Aorta (tissue), 5 donors: ENCODE measurements around the gene CLDN9. TPM values are rescaled to one million over a fixed set of nuclear protein-coding genes. Genes with fewer than 3 reads are reported as not detected.

Experiments
- ATAC-seq: fragments of 200-7000 bp; cut with Tn5 transposase; one replicate; pipeline ENCODE4 v1.9.1; 2022; ENCODE audit warnings: moderate library complexity; ENCODE audit not compliant: low FRiP score
- DNase-seq, 2 donors: peaks; one replicate each; pipeline ENCODE4 v3.0.0-alpha.2; 2020
- H3K27ac ChIP-seq, 2 donors: one replicate each; pipeline ENCODE4 v1.5.1; 2013; ENCODE audit warnings: low read length in 2 of 2, mild to moderate bottlenecking in 2 of 2, moderate library complexity in 2 of 2, control low read depth in 1 of 2, inconsistent platforms in 1 of 2, low read depth in 1 of 2
- H3K27me3 ChIP-seq, 2 donors: one replicate each; pipeline ENCODE4 v1.6.1; 2013; ENCODE audit warnings: control low read depth in 1 of 2, low read length in 1 of 2, mild to moderate bottlenecking in 1 of 2, moderate library complexity in 1 of 2; ENCODE audit not compliant: insufficient read depth in 2 of 2, control insufficient read depth in 1 of 2
- H3K36me3 ChIP-seq, 2 donors: one replicate each; pipeline ENCODE4 v1.6.1; 2013; ENCODE audit warnings: control low read depth in 1 of 2, low read length in 1 of 2, mild to moderate bottlenecking in 1 of 2; ENCODE audit not compliant: insufficient read depth in 2 of 2, control insufficient read depth in 1 of 2
- H3K4me1 ChIP-seq, 2 donors: one replicate each; pipeline ENCODE4 v1.6.1; 2013; ENCODE audit warnings: low read length in 2 of 2, control low read depth in 1 of 2, mild to moderate bottlenecking in 1 of 2, moderate library complexity in 1 of 2; ENCODE audit not compliant: insufficient read depth in 2 of 2, control insufficient read depth in 1 of 2
- H3K4me3 ChIP-seq, 2 donors: one replicate each; pipeline ENCODE4 v1.5.1; 2013; ENCODE audit warnings: low read length in 2 of 2, control low read depth in 1 of 2, mild to moderate bottlenecking in 1 of 2
- H3K9me3 ChIP-seq: one replicate; pipeline ENCODE4 v1.6.1; 2013; ENCODE audit warnings: mild to moderate bottlenecking, low read length; ENCODE audit not compliant: control insufficient read depth
- WGBS, 2 donors: extraction: QIAGEN DNeasy Blood & Tissue Kit; methylation state at CpG; one replicate each; pipeline ENCODE4 v1.1.7; 2013; 5-methylcytosine and 5-hydroxymethylcytosine counted together
- intact Hi-C, 2 donors: fragments of 100-400 bp; cut with DNase I; formaldehyde crosslinking; loops; one replicate each; pipeline versions ENCODE4 v1.14.2 to v1.15.0; 2022
- polyA plus RNA-seq, 2 donors: library from polyadenylated mRNA; stranded (reverse); fragments of 200-250 nt; gene quantifications; one replicate each; pipeline ENCODE4 v1.2.3, GENCODE V29; 2013
- total RNA-seq, 2 donors: library from RNA; stranded (reverse); fragmentation: NEBNext Ultra II Directional; extraction: Animal tissue kit (Norgen Biotek cat#: 25700); gene quantifications; one replicate each; pipeline ENCODE4 v1.2.1, GENCODE V29; 2021
- donor health status: healthy with polysubstance abuse.
- donor health status: Bipolar disorder and iron deficiency.
- donor health status: DM: no; HTN: no; CAD: no.
- donor health status: DM: no; HTN: no; CAD: no.
- donor health status: DM: yes; HTN: yes; CAD: no.

CLDN9 gene
- total and polyA plus RNA-seq, 4 donors = 0.18 to 0.20 TPM; not detected in 2

DNA sequence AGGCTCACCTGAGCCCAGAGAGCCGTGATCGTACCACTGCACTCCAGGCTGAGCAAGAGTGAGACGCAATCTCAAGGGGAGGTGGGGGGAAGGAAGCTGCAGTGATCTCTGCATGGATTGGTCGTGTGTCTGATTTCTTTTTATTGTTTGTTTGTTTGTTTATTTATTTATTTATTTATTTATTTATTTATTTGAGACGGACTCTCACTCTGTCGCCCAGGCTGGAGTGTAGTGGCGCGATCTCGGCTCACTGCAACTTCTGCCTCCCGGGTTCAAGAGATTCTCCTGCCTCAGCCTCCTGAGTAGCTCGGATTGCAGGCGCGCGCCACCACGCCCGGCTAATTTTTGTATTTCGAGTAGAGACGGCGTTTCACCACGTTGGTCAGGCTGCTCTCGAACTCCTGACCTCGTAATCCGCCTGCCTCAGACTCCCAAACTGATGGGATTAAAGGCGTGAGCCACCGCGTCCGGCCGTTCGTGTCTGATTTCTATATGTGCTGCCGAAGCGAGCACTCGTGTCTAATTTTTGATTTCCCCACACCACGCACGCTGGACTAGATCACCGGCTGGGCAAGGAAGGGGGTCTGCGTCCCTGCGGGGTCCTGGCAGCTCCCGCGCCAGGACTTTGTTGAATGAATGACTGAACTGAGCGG, 7.0 kb downstream of the CLDN9 start:
- intact Hi-C loops = loop anchor here in 1 of 2 donors (2.0 kb wide), 1 partner anchor 263 kb away; the partner anchor contains the start of gene ZNF263
- Histone ChIP-seq H3K27me3 (peaks cover 0 to 2% of the 10 kb centered on the region in 2 donors), H3K4me3 (no peak overlapping the region), H3K4me1 (no peaks in the 10 kb centered on the region), H3K36me3 (no peaks in the 10 kb centered on the region), H3K27ac (peak overlapping the region in 1 of 2 donors; percentile 20), H3K9me3 (no peaks in the 10 kb centered on the region)
- DNase-seq (no peak), ATAC-seq (no peak)
- WGBS, 2 donors = 33% methylated on average over 40 of the region's 40 CpGs

GRCh38 chr16:3020247-3020603, 7.5 kb downstream of the CLDN9 start, which contains the start of gene TNFRSF12A:
TSS of gene TNFRSF12A (plus strand) at chr16:3020368. CDS start at chr16:3020398, 30 bp downstream.
- 1% methylated on average over 36 to 49 of the region's 49 CpGs for WGBS, 2 donors
- Histone ChIP-seq H3K27ac (peak within 1 kb of the TSS; percentile 93 to 98), H3K9me3 (no peaks in the 10 kb centered on the region), H3K4me3 (peak within 1 kb of the TSS; percentile 71 to 87), H3K27me3 (peaks cover 0 to 2% of the 10 kb centered on the region in 2 donors), H3K4me1 (no peaks in the 10 kb centered on the region), H3K36me3 (no peaks in the 10 kb centered on the region)
- DNase-seq (peak; percentile 85 to 94), ATAC-seq (peak; percentile 36)
- intact Hi-C loops = loop anchor here in 1 of 2 donors (2.0 kb wide), 1 partner anchor 263 kb away; the partner anchor contains the start of gene ZNF263

DNA sequence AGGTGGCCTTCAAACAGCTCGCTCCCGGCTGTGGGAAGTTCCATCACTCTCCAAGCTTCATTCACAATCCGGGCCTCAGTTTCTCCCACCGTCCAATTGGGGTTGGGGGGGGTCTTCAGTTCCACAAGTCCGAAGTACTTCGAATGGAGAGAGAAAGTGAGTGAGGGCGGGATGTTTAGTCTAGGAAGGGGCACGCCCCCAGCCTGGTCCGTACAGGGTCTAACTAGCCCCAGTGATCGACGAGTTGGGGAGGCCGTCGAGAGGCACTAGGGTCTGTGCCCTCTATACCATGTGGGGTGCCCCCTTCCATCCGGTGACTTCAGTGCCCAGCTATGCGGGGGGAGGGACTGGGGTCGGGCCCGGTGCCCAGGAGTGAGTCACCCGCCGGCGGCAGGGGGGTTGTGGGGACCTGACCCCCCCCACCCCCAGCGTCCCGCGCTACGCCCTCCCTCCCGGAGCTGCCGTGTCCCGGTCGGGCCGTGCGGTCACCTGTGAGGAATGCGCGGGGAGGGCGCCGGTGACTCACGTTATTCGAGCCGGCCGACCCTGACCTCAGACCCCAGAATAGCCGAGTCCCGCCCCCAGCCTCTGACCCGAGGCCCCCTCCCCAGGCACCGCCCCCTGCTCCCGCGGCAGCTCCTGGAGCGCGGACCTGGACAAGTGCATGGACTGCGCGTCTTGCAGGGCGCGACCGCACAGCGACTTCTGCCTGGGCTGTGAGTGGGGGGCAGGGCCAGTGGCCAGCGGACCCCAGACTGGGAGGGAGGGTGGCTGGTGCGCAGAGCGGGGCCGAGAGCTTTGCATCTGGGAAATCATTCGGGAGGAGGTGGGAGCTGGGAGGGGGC, 8.1 kb downstream of the CLDN9 start:
- Histone ChIP-seq H3K27ac (peak overlapping the region; percentile 93 to 98), H3K36me3 (no peaks in the 10 kb centered on the region), H3K27me3 (peaks cover 0 to 2% of the 10 kb centered on the region in 2 donors), H3K9me3 (no peaks in the 10 kb centered on the region), H3K4me1 (no peaks in the 10 kb centered on the region), H3K4me3 (peak overlapping the region; percentile 71 to 87)
- intact Hi-C loops = loop anchor here in 1 of 2 donors (2.0 kb wide), 1 partner anchor 262 kb away; the partner anchor contains the start of gene ZNF263
- 0 to 1% methylated on average over 45 to 57 of the region's 57 CpGs for WGBS, 2 donors
- DNase-seq (peak; percentile 91 to 98), ATAC-seq (peak; percentile 68)

- 0 to 1% methylated on average over 23 to 25 of the region's 25 CpGs for WGBS, 2 donors
- DNase-seq (peak; percentile 92 to 96), ATAC-seq (peak; percentile 64)
- Histone ChIP-seq H3K27ac (peak overlapping the region; percentile 88 to 98), H3K4me3 (peak overlapping the region; percentile 71 to 82), H3K4me1 (no peaks in the 10 kb centered on the region), H3K27me3 (peaks cover 0 to 2% of the 10 kb centered on the region in 2 donors), H3K9me3 (no peaks in the 10 kb centered on the region), H3K36me3 (no peaks in the 10 kb centered on the region)
- intact Hi-C loops = loop anchor here in 1 of 2 donors (2.0 kb wide), 1 partner anchor 261 kb away; the partner anchor contains the start of gene ZNF263
Measured at GRCh38 chr16:3021449-3022207, 8.9 kb downstream of the CLDN9 start.

- DNase-seq (peak; percentile 95 to 97), ATAC-seq (peak; percentile 79)
- no peaks in the 10 kb centered on the region for H3K4me1 ChIP-seq
- H3K27ac ChIP-seq = peak overlapping the region; percentile 96 to 98
- no peaks in the 10 kb centered on the region for H3K36me3 ChIP-seq
- no peaks in the 10 kb centered on the region for H3K9me3 ChIP-seq
- intact Hi-C loops = no loop called here
- H3K27me3 ChIP-seq = peaks cover 0 to 2% of the 10 kb centered on the region in 2 donors
- peak overlapping the region; percentile 71 to 82 for H3K4me3 ChIP-seq
- 2% methylated on average over 8 of the region's 8 CpGs for WGBS, 2 donors
Measured at GRCh38 chr16:3022208-3022683, 9.5 kb downstream of the CLDN9 start.

- H3K27me3 ChIP-seq = peaks cover 0 to 2% of the 10 kb centered on the region in 2 donors
- H3K27ac ChIP-seq = peak overlapping the region; percentile 96 to 98
- no peaks in the 10 kb centered on the region for H3K4me1 ChIP-seq
- intact Hi-C loops = no loop called here
- H3K36me3 ChIP-seq = peaks cover 0 to 1% of the 10 kb centered on the region in 2 donors
- H3K4me3 ChIP-seq = peak overlapping the region; percentile 54 to 86
- peak; percentile 8 for ATAC-seq
- 2 to 4% methylated on average over 8 of the region's 8 CpGs for WGBS, 2 donors
- DNase-seq = peak; percentile 84 to 91
- no peaks in the 10 kb centered on the region for H3K9me3 ChIP-seq
Measured at GRCh38 chr16:3022684-3023414, 10.1 kb downstream of the CLDN9 start.

GRCh38 chr16:3023415-3023668, 10.6 kb downstream of the CLDN9 start:
- 0 to 3% methylated on average over 3 to 6 of the region's 6 CpGs for WGBS, 2 donors
- Histone ChIP-seq H3K4me1 (no peaks in the 10 kb centered on the region), H3K4me3 (peak overlapping the region; percentile 54 to 86), H3K27ac (peak overlapping the region; percentile 96 to 98), H3K27me3 (peaks cover 0 to 2% of the 10 kb centered on the region in 2 donors), H3K9me3 (no peaks in the 10 kb centered on the region), H3K36me3 (peaks cover 0 to 1% of the 10 kb centered on the region in 2 donors)
- peak in 1 of 2 donors; percentile 82 for DNase-seq
- intact Hi-C loops = no loop called here
- ATAC-seq = peak; percentile 0
